Activated CD8-positive, alpha-beta memory T cell treated with anti-CD3 and anti-CD28 coated beads, Interleukin-2, amount 50 U/mL, for 24 hours (primary cell): ENCODE data around the gene PHTF2.
"Not testable (repeated sequence)": the region's sequence is repeated elsewhere in the genome, so short reads cannot be mapped to it uniquely, and the experiment has no call there.

ENCODE experiments used
- DNase-seq: peaks from one replicate; pipeline ENCODE4 v3.0.0-alpha.2; 2020; ENCODE audit errors: extremely low read depth

PHTF2 gene

DNA sequence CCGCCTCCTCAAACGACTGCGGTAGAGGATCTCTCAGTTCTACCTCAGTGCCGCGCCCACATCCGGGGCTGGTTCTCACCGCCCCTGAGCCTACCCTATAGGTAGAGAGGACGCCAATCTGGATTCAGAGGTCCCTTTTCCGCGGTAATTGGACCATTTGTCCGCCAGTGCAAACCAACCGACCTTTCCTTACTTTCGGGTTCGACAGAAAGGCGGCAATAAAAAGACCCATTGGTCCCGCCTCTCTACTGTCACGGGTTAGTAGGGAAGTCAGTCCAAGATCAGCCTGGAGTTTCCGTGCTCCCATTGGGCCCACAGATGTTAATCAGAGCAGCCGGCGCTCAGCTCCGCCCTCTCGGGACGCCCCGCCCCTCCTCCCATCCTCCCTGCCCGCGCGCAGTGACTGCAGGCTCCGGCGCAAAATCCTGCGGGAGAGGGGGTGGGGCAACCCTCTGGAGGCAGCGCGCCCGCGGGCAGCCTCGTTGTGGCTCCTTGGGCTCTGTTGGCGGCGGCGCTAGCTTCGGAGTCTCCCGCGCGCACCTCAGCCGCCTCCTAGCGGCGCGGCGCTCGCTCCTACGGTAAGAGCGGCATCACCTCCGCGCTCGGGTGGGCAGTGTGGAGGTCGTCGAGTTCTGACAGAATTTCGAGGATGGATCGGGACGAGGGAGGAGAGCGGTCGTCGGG is at the start of gene PHTF2, which contains the start of gene TMEM60:
PHTF2 (plus strand) TSS at position 380 of the 684 bp plus-strand sequence.
TMEM60 (minus strand) TSS at position 41 of the 684 bp plus-strand sequence. CDS start 4,061 bp downstream, outside the sequence.
- DNase-seq, result peak; percentile 92

DNA sequence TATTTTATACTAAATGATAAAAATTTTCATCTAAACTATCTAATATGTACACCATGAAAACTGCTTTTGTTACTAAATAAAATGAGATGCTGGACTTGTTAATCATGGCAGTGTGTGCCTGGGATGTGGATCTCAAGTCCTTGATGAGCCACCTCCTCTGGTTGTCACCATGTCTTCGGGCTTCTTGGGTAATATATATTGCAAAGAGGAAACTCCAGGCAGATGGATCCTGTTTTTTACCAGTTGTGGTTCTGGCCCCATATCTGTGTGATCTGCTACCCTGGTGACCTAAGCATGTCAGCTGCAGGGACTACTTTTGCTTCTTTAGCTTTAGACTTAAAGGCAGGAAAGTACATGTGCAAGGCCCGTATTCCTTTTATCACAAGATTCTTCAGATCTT is 46.6 kb upstream of the PHTF2 start:
- DNase-seq, result no peak

DNA sequence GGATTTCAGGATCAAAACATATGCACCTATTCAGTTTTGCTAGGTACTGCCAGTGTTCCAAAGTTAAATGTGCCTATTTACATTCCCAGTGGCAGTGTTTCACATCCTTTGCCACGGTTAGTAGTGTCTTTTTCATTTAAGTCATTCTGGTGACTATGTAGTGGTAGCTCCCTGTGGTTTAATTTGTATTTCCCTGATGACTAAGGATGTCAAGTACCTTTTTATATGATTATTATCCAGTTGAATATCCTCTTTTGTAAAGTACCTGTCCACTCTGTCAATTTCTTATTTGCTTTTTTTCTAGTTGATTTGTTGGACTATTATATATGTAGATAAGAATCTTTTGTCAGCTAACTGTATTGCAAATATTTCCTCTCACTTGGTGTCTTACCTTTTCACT is 45.4 kb upstream of the PHTF2 start:
- no peak for DNase-seq

DNA sequence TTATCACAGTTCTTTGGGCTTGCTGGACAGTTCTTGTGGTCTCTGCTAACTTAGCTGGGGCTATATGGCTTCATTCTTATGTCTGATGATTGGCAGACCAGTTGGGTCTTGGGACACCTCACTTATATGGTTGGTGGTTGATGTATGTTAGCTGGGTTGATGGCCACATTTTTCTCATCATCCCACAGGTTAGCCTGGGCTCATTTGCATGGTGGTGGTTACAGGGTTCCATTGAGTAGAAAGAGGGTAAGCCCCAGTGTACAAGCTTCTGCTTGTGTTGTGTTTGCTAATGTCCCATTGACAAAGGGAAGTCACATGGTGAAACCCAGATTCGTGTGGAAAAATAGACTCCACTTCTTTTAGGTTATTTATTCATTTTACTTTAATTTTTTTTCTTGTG is 41.0 kb upstream of the PHTF2 start:
- DNase-seq, result no peak

DNA sequence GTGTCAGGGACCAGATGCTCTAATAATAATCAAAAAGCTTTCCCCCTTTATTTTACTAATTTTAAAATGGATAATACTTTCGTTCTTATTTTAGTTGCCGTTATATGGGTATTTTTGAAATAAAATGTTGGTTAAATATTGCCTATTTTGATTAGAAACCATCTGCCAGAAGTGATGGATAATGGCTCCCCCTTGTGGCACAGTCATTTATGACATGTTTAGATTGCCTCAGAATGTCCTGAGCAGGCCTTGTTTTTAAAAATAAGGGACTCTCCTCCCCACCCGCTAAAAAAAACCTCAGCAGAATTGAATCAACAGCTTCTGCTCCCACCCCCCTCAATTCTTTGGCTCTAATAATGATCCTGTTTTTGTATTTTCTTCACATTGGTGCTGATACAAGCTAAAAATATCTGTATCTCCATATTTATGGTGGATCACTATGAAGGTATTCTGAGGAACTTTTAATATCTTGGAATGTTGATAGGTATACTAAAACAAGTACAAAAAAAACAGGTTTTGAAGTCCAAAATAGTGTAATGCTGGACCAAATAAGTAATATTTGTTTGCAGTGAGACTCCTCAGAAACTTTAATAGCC is 39.2 kb upstream of the PHTF2 start:
- peak; percentile 48 for DNase-seq

DNA sequence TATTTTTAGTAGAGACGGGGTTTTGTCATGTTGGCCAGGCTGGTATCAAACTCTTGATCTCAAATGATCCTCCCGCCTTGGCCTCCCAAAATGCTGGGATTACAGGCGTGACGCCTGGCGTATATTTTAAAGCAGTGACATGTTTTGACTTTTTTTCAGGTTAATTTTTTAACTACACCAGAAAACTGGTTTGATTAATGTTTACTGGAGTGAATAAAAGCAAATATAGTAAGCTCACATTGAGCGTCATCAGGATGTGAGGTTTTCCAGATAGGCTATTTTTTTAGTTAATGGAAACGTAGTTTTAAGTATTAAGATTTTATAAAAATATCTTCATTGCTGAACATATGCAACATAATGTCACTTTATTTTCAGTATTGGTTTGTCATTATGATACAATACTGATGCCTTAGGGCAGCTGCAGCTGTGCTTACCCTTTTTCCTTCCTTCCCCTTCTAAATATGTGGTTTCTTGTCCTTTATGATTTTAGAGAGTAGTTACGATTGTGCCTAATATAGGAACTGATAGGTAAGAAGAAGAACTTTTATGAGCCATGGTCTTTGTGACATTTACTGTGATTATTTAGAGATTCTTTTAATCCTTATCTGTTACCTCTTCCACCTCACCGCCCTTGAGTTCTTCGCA is 37.6 kb upstream of the PHTF2 start:
- DNase-seq, result no peak

DNA sequence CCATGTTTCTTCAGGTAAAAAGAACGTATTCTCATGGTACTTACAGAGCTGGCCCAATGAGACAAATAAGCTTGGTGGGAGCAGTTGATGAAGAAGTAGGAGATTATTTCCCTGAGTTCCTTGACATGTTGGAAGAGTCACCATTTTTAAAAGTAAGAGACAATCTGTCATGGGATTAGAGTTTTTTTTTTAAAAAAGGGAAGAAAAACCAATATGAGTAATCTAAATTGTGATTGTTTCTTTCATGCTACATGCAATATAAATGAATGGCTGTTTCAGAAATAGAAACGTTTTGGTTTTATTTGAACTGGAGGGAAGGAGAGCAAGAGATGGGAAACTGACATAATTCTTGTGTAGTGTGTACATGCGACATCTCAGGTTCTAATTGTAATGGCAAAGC is 33.1 kb upstream of the PHTF2 start:
- DNase-seq, result no peak

DNA sequence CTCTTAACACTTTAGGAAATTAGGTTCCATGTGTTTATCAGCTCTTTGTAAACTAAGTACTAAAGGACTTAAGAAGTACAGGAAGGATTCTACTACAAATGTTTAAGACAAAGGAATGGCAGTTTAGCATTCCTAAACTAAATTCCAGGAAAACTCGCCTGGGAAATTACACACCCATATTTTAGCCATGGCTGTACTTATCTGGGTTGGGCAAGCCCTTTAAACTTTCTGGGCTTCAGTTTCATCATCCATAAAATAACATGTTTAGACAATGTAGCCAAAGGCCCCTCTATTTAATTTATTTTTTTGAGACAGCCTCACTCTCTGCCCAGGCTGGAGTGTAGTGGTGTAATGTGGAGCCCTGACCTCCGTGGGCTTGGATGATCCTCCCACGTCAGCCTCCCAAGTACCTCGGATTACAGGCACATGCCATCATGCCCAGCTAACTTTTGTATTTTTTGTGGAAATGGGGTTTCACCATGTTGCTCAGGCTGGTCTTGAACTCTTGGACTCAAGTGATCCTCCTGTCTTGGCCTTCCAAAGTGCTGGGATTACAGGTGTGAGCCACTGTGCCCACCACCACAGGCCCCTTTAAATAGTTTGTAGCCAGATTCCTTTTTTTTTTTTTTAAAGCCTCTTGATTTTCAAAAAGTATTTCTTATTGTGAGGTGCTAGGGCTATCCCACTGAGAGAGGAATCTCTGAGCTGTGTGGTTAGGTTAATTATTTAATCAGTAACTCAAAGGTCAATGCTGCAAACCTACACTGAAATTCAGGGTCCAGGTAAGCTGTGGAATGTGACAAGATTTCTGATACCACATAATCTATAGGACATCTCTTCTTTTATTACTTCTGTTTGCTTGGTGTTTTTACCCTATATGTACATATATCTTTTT is 32.4 kb upstream of the PHTF2 start:
- DNase-seq, result no peak

DNA sequence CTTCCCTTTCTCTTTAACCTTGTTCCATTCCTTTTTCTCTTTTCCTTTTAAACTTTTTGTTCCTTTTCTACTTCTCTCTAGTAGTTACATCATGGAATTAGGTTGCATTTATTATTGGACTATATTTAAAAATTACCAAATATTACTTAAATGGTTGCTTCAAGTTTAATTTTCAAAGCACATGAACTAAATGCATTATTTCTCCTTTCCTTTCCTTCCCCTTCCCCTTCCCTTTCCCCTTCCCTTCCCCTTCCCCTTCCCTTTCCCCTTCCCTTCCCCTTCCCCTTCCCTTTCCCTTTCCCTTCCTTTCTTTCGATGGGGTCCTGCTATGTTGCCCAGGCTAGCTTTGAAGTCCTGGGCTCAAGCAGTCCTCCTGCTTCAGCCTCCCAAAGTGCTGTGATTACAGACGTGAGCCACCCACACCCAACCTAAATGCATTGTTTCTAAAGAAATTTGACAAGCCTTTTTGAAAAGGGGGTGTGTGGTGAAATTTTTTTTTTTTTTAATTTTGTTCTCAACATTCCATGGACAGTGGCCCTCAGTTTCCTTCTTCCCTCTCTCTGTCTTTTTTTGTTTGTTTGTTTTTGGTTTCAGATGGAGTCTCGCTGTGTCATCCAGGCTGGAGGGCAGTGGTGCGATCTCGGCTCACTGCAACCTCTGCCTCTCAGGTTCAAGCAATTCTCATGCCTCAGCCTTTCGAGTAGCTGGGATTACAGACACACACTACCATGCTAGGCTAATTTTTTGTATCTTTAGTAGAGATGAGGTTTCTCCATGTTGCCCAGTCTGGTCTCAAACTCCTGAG is 31.6 kb upstream of the PHTF2 start:
- no peak for DNase-seq

DNA sequence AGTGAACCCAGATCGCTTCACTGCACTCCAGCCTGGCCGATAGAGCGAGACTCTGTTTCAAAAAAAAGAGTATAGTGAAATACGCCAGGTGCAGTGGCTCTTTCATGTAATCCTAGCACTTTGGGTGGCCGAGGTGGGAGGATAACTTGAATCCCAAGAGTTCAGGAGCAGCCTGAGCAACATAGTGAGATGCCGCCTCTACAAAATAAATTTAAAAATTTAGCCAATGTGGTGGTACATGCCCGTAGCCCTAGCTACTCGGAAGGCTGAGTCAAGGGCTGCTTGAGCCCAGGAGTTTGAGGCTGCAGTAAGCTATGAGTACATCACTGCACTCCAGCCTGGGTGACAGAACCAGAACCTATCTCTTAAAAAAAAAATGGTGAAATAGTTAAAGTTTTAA is 28.3 kb upstream of the PHTF2 start:
- DNase-seq, result no peak

DNA sequence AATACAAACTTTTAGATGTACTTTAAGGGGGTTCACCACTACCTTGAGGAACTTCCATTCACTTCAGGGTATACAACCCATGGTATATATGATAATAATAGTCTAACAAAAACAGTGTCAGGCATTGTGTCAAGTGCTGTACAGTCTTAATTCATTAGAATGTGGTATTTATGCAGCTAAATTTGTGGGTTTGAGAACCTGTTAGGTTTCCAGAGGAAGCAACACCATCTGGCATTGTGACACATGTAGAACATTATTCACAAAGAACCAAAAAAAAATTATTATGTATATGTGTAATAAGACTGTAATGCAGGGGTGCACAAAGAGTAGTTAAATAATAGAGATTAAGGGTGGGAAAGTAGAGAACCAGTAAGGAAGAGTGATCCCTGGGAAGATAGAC is 26.7 kb upstream of the PHTF2 start:
- DNase-seq, result no peak

DNA sequence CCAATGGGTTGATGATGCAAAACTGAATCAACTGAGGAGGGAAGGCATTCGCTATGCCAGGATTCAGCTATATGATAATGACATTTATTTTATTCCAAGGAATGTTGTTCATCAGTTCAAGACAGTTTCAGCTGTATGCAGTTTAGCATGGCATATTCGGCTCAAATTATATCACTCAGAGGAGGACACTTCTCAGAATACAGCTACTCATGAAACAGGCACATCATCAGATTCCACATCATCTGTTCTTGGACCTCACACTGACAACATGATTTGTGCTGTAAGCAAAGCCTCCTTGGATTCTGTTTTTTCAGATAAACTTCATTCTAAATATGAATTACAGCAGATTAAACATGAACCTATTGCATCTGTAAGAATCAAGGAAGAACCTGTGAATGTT is 20.0 kb upstream of the PHTF2 start:
- DNase-seq, result no peak

DNA sequence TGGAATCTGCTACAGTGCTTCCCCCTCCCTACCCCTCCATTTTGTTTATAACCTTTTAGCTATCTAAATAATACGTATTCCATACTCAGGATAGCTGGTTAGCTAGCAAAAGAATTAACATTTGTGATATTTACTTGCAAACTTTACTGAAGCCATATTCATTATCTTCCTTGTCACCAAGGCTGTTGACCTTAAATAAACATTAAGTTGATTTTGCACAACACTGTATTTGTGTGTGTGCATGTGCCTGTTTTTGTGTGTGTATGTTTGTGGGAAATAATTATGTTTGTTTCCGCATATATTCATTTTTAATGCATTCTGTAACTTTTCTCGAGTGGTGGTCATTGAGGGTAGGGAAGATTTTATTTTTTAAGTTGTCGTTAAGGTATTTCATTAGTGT is 16.2 kb upstream of the PHTF2 start:
- no peak for DNase-seq

DNA sequence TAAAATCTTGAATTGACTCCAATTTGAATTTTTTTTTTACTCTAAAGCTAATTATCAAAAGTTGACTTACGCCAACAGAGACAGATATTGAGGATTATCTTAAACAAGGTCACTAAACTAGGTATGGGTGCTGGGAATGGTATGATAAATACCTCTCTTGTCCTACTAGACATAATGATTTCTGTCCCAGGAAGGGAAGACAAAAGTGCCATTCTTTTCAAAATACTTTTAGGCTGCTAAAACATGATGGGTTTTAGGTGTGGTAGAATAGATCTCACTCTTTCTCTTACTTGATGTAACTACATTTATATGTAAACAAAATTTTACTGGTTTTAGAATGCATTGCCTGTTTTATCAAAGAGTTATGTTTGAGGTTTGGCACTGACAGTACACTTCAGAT is 15.5 kb upstream of the PHTF2 start:
- DNase-seq, result no peak

DNA sequence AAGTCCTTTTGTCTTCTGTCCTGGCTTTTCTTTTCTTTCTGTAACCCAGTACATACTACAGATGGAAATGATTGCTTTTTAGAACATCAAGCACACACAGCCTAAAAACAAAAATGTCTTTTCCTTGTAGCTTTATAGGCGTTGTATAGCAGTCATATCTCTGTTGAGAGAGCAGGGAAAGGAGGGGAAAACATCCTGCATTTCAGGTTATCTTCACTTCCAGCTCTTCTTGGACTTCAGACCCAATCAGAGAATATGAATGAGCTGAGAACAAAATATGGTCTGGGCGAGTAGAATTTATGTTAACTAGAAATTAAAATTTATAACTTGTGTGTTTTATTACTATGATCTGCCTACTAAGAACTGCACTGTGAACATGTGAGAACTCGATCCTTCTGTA is 15.0 kb upstream of the PHTF2 start:
- DNase-seq, result no peak

DNA sequence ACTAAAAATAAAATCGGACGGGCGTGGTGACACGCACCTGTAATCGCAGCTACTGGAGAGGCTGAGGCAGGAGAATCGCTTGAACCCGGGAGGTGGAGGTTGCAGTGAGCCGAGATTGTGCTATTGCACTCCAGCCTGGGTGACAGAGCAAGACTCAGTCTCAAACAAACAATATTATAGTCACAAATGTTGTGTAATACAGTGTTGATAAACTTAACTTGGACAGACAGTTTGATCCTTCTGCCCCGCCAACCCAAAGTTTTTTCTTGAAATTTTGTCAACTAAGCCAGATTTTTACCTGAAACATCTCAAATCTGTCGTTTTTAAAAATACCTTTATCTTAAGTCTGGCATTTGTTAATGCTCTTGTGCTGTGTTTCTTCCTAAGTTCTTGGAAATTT is 14.1 kb upstream of the PHTF2 start:
- DNase-seq, result not testable (repeated sequence)

DNA sequence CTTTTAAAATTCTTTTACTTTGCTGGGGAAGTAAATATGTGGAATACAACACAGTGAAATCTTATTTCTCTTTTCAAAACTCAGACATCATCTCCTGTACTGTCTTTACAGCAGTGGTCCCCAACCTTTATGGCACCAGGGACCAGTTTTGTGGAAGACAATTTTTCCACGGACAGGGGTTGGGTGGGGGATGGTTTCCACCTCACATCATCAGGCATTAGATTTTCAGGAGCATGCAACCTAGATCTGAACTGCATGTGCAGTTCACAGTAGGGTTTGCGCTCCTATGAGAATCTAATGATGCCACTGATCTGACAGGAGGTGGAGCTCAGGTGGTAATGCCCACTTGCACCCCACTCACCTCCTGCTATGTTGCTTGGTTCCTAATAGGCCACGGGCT is 12.6 kb upstream of the PHTF2 start:
- DNase-seq, result no peak

DNA sequence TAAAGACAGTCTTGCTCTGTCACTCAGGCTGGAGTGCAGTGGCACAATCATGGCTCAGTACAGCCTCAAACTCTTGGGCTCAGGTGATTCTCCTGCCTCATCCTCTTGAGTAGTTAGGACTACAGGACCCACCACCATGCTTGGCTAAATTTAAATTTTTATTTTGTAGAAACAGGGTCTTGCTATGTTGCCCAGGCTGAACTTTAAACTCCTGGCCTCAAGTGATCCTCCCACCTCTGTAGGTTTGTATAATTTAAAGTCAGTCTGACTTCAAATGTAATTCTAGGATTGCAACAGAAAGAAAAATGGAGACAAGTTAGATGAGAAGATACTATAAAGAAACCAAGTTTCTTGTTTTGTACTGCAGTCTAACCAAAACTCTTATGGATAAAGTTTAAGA is 11.8 kb upstream of the PHTF2 start:
- no peak for DNase-seq

DNA sequence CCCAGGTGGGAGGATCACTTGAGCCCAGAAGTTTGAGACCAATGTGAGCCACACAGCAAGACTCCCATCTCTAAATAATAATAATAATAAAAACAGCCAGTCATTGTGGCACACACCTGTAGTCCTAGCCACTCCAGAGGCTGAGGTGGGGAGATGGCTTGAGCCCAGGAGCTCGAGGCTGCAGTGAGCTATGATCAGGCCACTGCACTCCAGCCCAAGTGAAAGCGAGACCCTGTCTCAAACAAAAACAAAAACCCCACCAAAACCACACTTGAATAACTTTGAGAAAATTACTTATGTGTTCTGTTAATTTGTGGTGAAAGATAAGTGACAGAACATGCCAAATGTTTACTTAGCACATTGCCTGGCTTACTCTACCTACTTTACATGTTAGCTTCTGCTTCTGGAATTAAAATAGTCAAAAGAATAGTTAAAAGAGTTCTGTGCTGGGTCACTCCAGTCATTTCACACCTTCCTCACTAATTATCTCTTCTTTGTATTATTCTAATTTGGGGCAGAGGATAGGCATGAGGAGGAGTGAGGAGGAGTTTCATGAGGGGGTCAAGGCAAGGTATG is 10.2 kb upstream of the PHTF2 start:
- no peak for DNase-seq

DNA sequence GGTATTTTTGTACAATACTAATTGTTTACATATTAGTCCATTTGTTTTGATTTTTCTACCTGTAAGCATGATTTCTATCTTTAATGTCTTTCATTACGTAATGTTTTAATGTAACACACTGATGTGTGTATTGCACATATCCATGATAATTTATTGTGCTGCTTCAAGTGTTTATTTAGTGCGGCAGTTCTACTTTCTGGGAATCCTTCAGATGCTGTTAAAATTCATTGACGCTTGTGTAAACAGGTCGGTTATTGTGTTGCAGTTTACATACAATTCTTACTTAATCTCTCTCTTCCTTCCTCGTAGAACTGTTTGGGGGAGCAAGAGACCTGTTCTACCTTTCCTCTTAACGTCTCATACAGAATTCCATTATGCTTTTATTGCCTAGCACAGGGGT is 7.2 kb upstream of the PHTF2 start:
- DNase-seq, result no peak

DNA sequence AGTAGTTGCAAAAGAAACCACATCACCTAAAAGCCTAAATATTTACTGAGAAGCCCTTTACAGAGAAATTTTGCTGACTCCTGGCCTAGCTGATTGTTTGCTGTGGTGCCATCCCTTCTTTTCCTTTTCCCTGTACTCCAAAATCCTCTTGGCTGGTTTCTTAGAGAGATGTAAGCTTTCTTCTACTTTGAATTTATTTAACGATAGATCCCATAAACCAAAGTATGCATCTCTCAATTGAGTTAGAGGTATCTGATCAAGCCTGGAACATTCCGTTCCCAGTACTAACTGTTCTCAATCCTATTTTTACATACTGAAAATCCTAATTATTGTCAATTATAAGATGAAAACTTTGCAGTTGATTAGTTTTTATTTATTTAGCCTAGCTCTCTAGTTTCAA is 6.6 kb upstream of the PHTF2 start:
- no peak for DNase-seq
